KMS-11 (cell line): ENCODE data around the gene ARFIP2.

Source experiments
- H2AFZ ChIP-seq: fragments of 200-600 bp; sonication (generic); 2 replicates; pipeline ENCODE4 v1.6.1; 2016; ENCODE audit warnings: antibody characterized with exemption, mixed run types, low read depth
- H3K27ac ChIP-seq: fragments of 200-600 bp; sonication (generic); 2 replicates; pipeline ENCODE4 v1.6.1; 2016; ENCODE audit warnings: mild to moderate bottlenecking, mixed run types
- H3K27me3 ChIP-seq: fragments of 200-600 bp; sonication (generic); 2 replicates; pipeline ENCODE4 v1.6.1; 2017; ENCODE audit warnings: mild to moderate bottlenecking, low read depth, mixed run types, moderate library complexity; ENCODE audit not compliant: insufficient read depth
- H3K36me3 ChIP-seq: fragments of 200-600 bp; sonication (generic); 2 replicates; pipeline ENCODE4 v1.6.1; 2017; ENCODE audit warnings: mild to moderate bottlenecking, mixed run types; ENCODE audit not compliant: insufficient read depth
- H3K4me1 ChIP-seq: fragments of 200-600 bp; sonication (generic); 2 replicates; pipeline ENCODE4 v1.6.1; 2016; ENCODE audit warnings: mild to moderate bottlenecking, low read depth, mixed run types; ENCODE audit not compliant: poor library complexity, severe bottlenecking
- H3K4me2 ChIP-seq: fragments of 200-600 bp; sonication (generic); 2 replicates; pipeline ENCODE4 v1.7.0; 2016; ENCODE audit warnings: mild to moderate bottlenecking, mixed run types
- H3K4me3 ChIP-seq: fragments of 200-600 bp; sonication (generic); IDR thresholded peaks from 2 replicates; pipeline ENCODE4 v1.6.1; 2017; ENCODE audit warnings: low read depth, low read length, mixed read lengths; ENCODE audit not compliant: insufficient read depth
- H3K79me2 ChIP-seq: fragments of 200-600 bp; sonication (generic); 2 replicates; pipeline ENCODE4 v1.6.1; 2016; ENCODE audit warnings: low read depth, mixed run types; ENCODE audit not compliant: insufficient read depth
- H3K9ac ChIP-seq: fragments of 200-600 bp; sonication (generic); 2 replicates; pipeline ENCODE4 v1.6.1; 2016; ENCODE audit warnings: mild to moderate bottlenecking, mixed run types
- H4K20me1 ChIP-seq: fragments of 200-600 bp; sonication (generic); 2 replicates; pipeline ENCODE4 v1.6.1; 2016; ENCODE audit warnings: mild to moderate bottlenecking, mixed run types; ENCODE audit not compliant: insufficient read depth
- CTCF ChIP-seq: fragments of 200-600 bp; sonication (generic); conservative IDR thresholded peaks from 2 replicates; pipeline ENCODE4 v1.6.1; 2017; ENCODE audit warnings: low read depth, mild to moderate bottlenecking, antibody characterized with exemption, low read length, moderate library complexity, mixed read lengths

ARFIP2 gene

DNA sequence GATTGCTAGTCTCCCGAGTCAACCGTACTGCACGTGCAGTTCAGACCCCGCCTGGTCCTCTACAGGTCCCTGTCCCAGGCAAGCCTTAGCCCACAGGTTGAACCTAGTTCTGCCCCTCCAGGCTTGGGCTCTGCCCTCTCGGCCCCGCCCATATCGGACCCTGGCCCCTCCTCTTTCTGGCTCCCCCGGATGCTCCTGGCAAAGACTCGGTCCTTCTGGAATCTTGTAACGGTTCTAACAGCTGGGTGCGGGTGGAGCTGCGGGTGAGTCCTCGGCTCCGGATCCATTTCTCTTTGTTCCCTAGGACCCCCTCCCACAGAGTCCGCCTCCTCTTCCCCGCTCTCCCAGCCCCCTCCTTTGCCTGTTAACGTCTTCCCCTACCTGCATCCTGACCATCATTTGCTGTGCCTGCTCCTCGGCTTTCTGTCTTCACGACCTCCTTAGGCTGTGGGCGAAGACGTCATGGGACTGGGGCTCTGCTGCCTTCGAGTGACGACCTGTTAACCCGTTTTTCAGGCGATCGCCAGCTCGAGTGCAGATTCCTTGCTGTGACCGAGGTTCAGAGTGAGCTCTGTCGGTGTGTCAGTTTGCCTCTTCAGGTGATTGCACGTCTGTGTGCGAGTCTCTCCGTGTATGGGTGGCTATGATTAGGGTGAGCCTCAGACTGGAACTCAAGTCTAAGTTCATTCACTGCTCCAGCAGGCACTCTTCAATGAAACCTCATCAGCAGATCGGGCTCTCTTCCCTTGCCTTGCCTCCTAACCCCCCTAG lies 16.1 kb upstream of the ARFIP2 start, which contains the start of gene DNHD1:
TSS of gene DNHD1 (plus strand) at position 212 of the 771 bp plus-strand sequence. CDS start 936 bp downstream, outside the sequence.
- H3K79me2 ChIP-seq = no peaks in the 10 kb centered on the region
- no peak within 1 kb of the TSS for H3K27ac ChIP-seq
- H4K20me1 ChIP-seq = no peaks in the 10 kb centered on the region
- H3K36me3 ChIP-seq = no peaks in the 10 kb centered on the region
- no peaks in the 10 kb centered on the region for H3K4me1 ChIP-seq
- H3K4me2 ChIP-seq = no peak within 1 kb of the TSS
- no peak within 1 kb of the TSS for H3K9ac ChIP-seq
- no peaks in the 10 kb centered on the region for H3K27me3 ChIP-seq
- no peak within 1 kb of the TSS for H3K4me3 ChIP-seq
- TF ChIP-seq CTCF = no peak
- no peak within 1 kb of the TSS for H2AFZ ChIP-seq

DNA sequence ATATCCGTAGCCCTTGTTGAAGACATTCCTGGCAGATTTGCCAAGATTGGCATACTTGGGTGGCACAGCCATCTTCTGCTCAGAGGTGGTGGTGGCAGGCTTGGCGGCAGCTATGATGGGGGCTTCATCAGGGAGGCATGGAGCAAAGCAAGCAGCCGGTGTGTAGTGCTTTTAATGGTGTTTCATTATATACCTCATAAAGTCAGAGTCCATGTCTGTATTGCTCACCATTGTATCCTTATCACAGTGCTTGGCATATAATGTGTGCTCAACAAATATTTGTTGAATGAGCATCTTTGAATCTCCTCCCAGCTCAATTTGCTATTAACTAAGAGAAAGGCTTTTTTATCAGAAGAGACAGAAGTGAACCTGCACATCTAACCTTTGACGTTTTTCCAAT lies 8.2 kb upstream of the ARFIP2 start:
- Histone ChIP-seq H4K20me1 (no peaks in the 10 kb centered on the region; the same call in 1 of the 2 replicates), H2AFZ (no peak overlapping the region), H3K79me2 (no peaks in the 10 kb centered on the region), H3K9ac (no peak overlapping the region), H3K27ac (no peak overlapping the region), H3K4me2 (no peak overlapping the region), H3K4me1 (no peaks in the 10 kb centered on the region), H3K4me3 (no peak overlapping the region), H3K36me3 (no peaks in the 10 kb centered on the region), H3K27me3 (no peaks in the 10 kb centered on the region)
- TF ChIP-seq CTCF = no peak

- Histone ChIP-seq H3K36me3 (no peaks in the 10 kb centered on the region), H3K27me3 (no peaks in the 10 kb centered on the region), H2AFZ (no peak overlapping the region), H3K9ac (no peak overlapping the region), H4K20me1 (no peaks in the 10 kb centered on the region; the same call in 1 of the 2 replicates), H3K4me1 (no peaks in the 10 kb centered on the region), H3K27ac (no peak overlapping the region), H3K79me2 (no peaks in the 10 kb centered on the region), H3K4me3 (no peak overlapping the region), H3K4me2 (no peak overlapping the region)
- TF ChIP-seq CTCF = no peak
These were observed 7.7 kb upstream of the ARFIP2 start for GRCh38 chr11:6488821-6489220.

DNA sequence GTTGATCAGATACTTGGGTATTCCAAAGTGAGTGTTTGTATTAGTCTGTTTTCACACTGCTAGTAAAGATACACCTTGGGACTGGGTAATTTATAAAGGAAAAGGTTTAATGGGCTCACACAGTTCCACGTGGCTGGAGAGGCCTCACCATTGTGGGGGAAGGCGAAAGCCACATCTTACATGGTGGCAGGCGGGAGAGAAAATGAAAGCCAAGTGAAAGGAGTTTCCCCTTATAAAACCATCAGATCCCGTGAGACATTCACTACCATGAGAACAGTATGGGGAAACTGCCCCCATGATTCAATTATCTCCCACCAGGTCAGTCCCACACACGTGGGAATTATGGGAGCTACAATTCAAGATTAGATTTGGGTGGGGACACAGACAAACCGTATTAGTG lies 7.2 kb upstream of the ARFIP2 start:
- no peaks in the 10 kb centered on the region; the same call in 1 of the 2 replicates for H4K20me1 ChIP-seq
- H3K27me3 ChIP-seq = no peaks in the 10 kb centered on the region
- H3K36me3 ChIP-seq = 0 out of 2 replicates have a peak, but pooled peaks cover under 1% of the 10 kb centered on the region
- H3K9ac ChIP-seq = no peak overlapping the region
- H3K27ac ChIP-seq = no peak overlapping the region
- no peak overlapping the region for H3K4me2 ChIP-seq
- peaks cover 5% of the 10 kb centered on the region; the same call in 1 of the 2 replicates for H3K79me2 ChIP-seq
- no peak for TF ChIP-seq CTCF
- H3K4me1 ChIP-seq = peaks cover 3% of the 10 kb centered on the region
- H3K4me3 ChIP-seq = no peak overlapping the region
- H2AFZ ChIP-seq = no peak overlapping the region
